SKM-1 (cell line): ENCODE measurements around the gene THSD7B.
A peak's percentile ranks its signal among the peaks of the same experiment; 100 is the strongest.
"Not testable (repeated sequence)": the region's sequence is repeated elsewhere in the genome, so short reads cannot be mapped to it uniquely, and the experiment has no call there.

Source experiments
- DNase-seq: peaks from one replicate; lab custom pipeline; 2025; ENCODE audit not compliant: unreplicated experiment; lab: John Stamatoyannopoulos, UW

THSD7B gene

GRCh38 chr2:136765256-136766072 is at the start of gene THSD7B:
THSD7B (plus strand) TSS chr2:136765545; CDS start chr2:136882179, 116,634 bp downstream.
- no peak for DNase-seq

- DNase-seq, result peak; percentile 81
Measured at GRCh38 chr2:136718273-136718672, 47.1 kb upstream of the THSD7B start.

- DNase-seq, result no peak
Measured at GRCh38 chr2:136727973-136728699, 37.2 kb upstream of the THSD7B start.

- no peak for DNase-seq
Measured at GRCh38 chr2:136736236-136736635, 29.1 kb upstream of the THSD7B start.

- no peak for DNase-seq
Measured at GRCh38 chr2:136738044-136738443, 27.3 kb upstream of the THSD7B start.

- no peak for DNase-seq
Measured at GRCh38 chr2:136741471-136741870, 23.9 kb upstream of the THSD7B start.

GRCh38 chr2:136750065-136750464 is 15.3 kb upstream of the THSD7B start:
- no peak for DNase-seq

- DNase-seq, result no peak
Measured at GRCh38 chr2:136751406-136751805, 13.9 kb upstream of the THSD7B start.

GRCh38 chr2:136758504-136758903 is 6.8 kb upstream of the THSD7B start:
- not testable (repeated sequence) for DNase-seq

- no peak for DNase-seq
Measured at GRCh38 chr2:136764452-136765255, 691 bp upstream of the THSD7B start.

- no peak for DNase-seq
Measured at GRCh38 chr2:136766073-136766404, 694 bp downstream of the THSD7B start.

GRCh38 chr2:136767030-136767429 is 1.7 kb downstream of the THSD7B start:
- DNase-seq, result no peak

GRCh38 chr2:136769871-136770270 is 4.5 kb downstream of the THSD7B start:
- no peak for DNase-seq

- no peak for DNase-seq
Measured at GRCh38 chr2:136770384-136770783, 5.0 kb downstream of the THSD7B start.

GRCh38 chr2:136777391-136777790 is 12.0 kb downstream of the THSD7B start:
- DNase-seq, result no peak

- no peak for DNase-seq
Measured at GRCh38 chr2:136783856-136784255, 18.5 kb downstream of the THSD7B start.

GRCh38 chr2:136785215-136785614 is 19.9 kb downstream of the THSD7B start:
- DNase-seq, result no peak

- DNase-seq, result no peak
Measured at GRCh38 chr2:136787970-136788369, 22.6 kb downstream of the THSD7B start.

GRCh38 chr2:136796339-136796738 is 31.0 kb downstream of the THSD7B start:
- no peak for DNase-seq

- no peak for DNase-seq
Measured at GRCh38 chr2:136798766-136799165, 33.4 kb downstream of the THSD7B start.

GRCh38 chr2:136801661-136802060 is 36.3 kb downstream of the THSD7B start:
- no peak for DNase-seq

GRCh38 chr2:136809998-136810397 is 44.7 kb downstream of the THSD7B start:
- no peak for DNase-seq
